Common myeloid progenitor, CD34-positive (primary cell): ENCODE data around the gene RFX6.

Source experiments
- CTCF ChIA-PET: fragments of 350-600 bp; sonication (Branson Sonifier 250); formaldehyde crosslinking; loops from one replicate; lab custom pipeline; 2021; ENCODE audit warnings: antibody characterized with exemption; lab: Charles Lee
- POLR2A ChIA-PET: fragments of 350-600 bp; sonication (Branson Sonifier 250); formaldehyde crosslinking; loops from one replicate; lab custom pipeline; 2021; ENCODE audit warnings: antibody characterized with exemption; lab: Charles Lee
- DNase-seq, 3 donors: peaks; one replicate each; pipeline versions ENCODE4 v3.0.0 to v3.0.0-alpha.2; 2013
- H3K27ac ChIP-seq, 2 experiments: 1 replicate in 1 of 2; 2 replicates in 1 of 2; pipeline ENCODE4 v1.7.0; 2013; ENCODE audit warnings: inconsistent platforms in 2 of 2, low read length in 2 of 2, mild to moderate bottlenecking in 2 of 2, low read depth in 1 of 2, moderate library complexity in 1 of 2; ENCODE audit not compliant: severe bottlenecking in 2 of 2, insufficient read depth in 1 of 2, poor library complexity in 1 of 2
- H3K27me3 ChIP-seq, 5 experiments: replicated peaks in 2 of 5; 1 replicate in 3 of 5; 2 replicates in 2 of 5; pipeline versions ENCODE4 v1.6.1 to v1.7.0; 2013; ENCODE audit warnings: low read length in 4 of 5, mild to moderate bottlenecking in 2 of 5, moderate library complexity in 2 of 5, inconsistent platforms in 1 of 5; ENCODE audit not compliant: insufficient read depth in 5 of 5, control insufficient read depth in 4 of 5
- H3K36me3 ChIP-seq, 4 experiments: 1 replicate in 2 of 4; 2 replicates in 2 of 4; pipeline versions ENCODE4 v1.6.1 to v1.7.0; 2013; ENCODE audit warnings: low read length in 3 of 4, control low read depth in 1 of 4, mild to moderate bottlenecking in 1 of 4; ENCODE audit not compliant: control insufficient read depth in 4 of 4, insufficient read depth in 4 of 4
- H3K4me1 ChIP-seq, 4 experiments: 1 replicate in 3 of 4; 2 replicates in 1 of 4; pipeline versions ENCODE4 v1.6.1 to v1.7.1; 2013; ENCODE audit warnings: low read length in 3 of 4, mild to moderate bottlenecking in 3 of 4, control low read depth in 1 of 4, inconsistent platforms in 1 of 4, moderate library complexity in 1 of 4; ENCODE audit not compliant: control insufficient read depth in 4 of 4, insufficient read depth in 4 of 4; ENCODE audit errors: control extremely low read depth in 1 of 4
- H3K4me3 ChIP-seq, 7 experiments: 1 replicate in 4 of 7; 2 replicates in 3 of 7; pipeline versions ENCODE4 v1.5.1 to v1.7.0; 2013; ENCODE audit warnings: mild to moderate bottlenecking in 7 of 7, low read length in 6 of 7, moderate library complexity in 6 of 7, inconsistent platforms in 2 of 7, low read depth in 2 of 7, control low read depth in 1 of 7; ENCODE audit not compliant: insufficient read depth in 4 of 7, control insufficient read depth in 1 of 7; ENCODE audit errors: extremely low read depth in 1 of 7
- H3K9me3 ChIP-seq, 5 experiments: 1 replicate in 4 of 5; 2 replicates in 1 of 5; pipeline versions ENCODE4 v1.6.1 to v1.7.1; 2013; ENCODE audit warnings: low read length in 4 of 5, mild to moderate bottlenecking in 2 of 5, inconsistent platforms in 1 of 5, low read depth in 1 of 5, moderate library complexity in 1 of 5; ENCODE audit not compliant: control insufficient read depth in 4 of 5, insufficient read depth in 2 of 5; ENCODE audit errors: control extremely low read depth in 1 of 5
- WGBS: methylation state at CpG from one replicate; pipeline ENCODE4 v1.1.5; 2013; ENCODE audit not compliant: insufficient coverage; 5-methylcytosine and 5-hydroxymethylcytosine counted together

RFX6 gene

GRCh38 chr6:116928677-116929076 is 51.6 kb downstream of the RFX6 start:
- CTCF ChIA-PET = no interaction called here
- no peaks in the 10 kb centered on the region for H3K9me3 ChIP-seq
- H3K4me1 ChIP-seq = no peaks in the 10 kb centered on the region
- H3K36me3 ChIP-seq = no peaks in the 10 kb centered on the region
- H3K27me3 ChIP-seq = peaks cover 0 to 4% (median 0%) of the 10 kb centered on the region in 5 experiments
- 97% methylated on average over 5 of the region's 6 CpGs for WGBS
- no peak for DNase-seq
- no peak overlapping the region for H3K27ac ChIP-seq
- no peak overlapping the region for H3K4me3 ChIP-seq
- POLR2A ChIA-PET = no interaction called here

GRCh38 chr6:116929825-116930224 is 52.8 kb downstream of the RFX6 start:
- H3K4me3 ChIP-seq = no peak overlapping the region
- ChIA-PET CTCF (no interaction called here), POLR2A (no interaction called here)
- H3K27me3 ChIP-seq = no peaks in the 10 kb centered on the region
- no peaks in the 10 kb centered on the region for H3K4me1 ChIP-seq
- no peak for DNase-seq
- H3K36me3 ChIP-seq = no peaks in the 10 kb centered on the region
- H3K27ac ChIP-seq = no peak overlapping the region
- H3K9me3 ChIP-seq = no peaks in the 10 kb centered on the region
- WGBS = 88% methylated on average over 1 of the region's 1 CpG

GRCh38 chr6:116931456-116931855 is 54.4 kb downstream of the RFX6 start:
- Histone ChIP-seq H3K4me3 (no peak overlapping the region), H3K27me3 (no peaks in the 10 kb centered on the region), H3K4me1 (no peaks in the 10 kb centered on the region), H3K9me3 (no peaks in the 10 kb centered on the region), H3K36me3 (no peaks in the 10 kb centered on the region), H3K27ac (no peak overlapping the region)
- ChIA-PET CTCF (no interaction called here), POLR2A (no interaction called here)
- no peak for DNase-seq

- no peaks in the 10 kb centered on the region for H3K9me3 ChIP-seq
- no peaks in the 10 kb centered on the region for H3K4me1 ChIP-seq
- POLR2A ChIA-PET = no interaction called here
- H3K4me3 ChIP-seq = no peak overlapping the region
- no peaks in the 10 kb centered on the region for H3K27me3 ChIP-seq
- H3K36me3 ChIP-seq = no peaks in the 10 kb centered on the region
- DNase-seq = no peak
- CTCF ChIA-PET = no interaction called here
- no CpG with 5 or more reads among the region's 1 CpG for WGBS
- no peak overlapping the region for H3K27ac ChIP-seq
These were observed 55.5 kb downstream of the RFX6 start for GRCh38 chr6:116932496-116932895.

- Histone ChIP-seq H3K27ac (no peak overlapping the region), H3K9me3 (no peaks in the 10 kb centered on the region), H3K27me3 (no peaks in the 10 kb centered on the region), H3K36me3 (no peaks in the 10 kb centered on the region), H3K4me1 (no peaks in the 10 kb centered on the region), H3K4me3 (no peak overlapping the region)
- ChIA-PET POLR2A (no interaction called here), CTCF (no interaction called here)
- 42% methylated on average over 2 of the region's 2 CpGs for WGBS
- no peak for DNase-seq
These were observed 56.4 kb downstream of the RFX6 start for GRCh38 chr6:116933485-116933884.

- Histone ChIP-seq H3K4me3 (no peak overlapping the region), H3K36me3 (no peaks in the 10 kb centered on the region), H3K4me1 (no peaks in the 10 kb centered on the region), H3K27me3 (peaks cover 0 to 4% (median 0%) of the 10 kb centered on the region in 5 experiments), H3K9me3 (no peaks in the 10 kb centered on the region), H3K27ac (no peak overlapping the region)
- no peak for DNase-seq
- ChIA-PET POLR2A (no interaction called here), CTCF (no interaction called here)
- 61% methylated on average over 3 of the region's 8 CpGs for WGBS
These were observed 61.3 kb downstream of the RFX6 start for GRCh38 chr6:116938305-116938704.

- Histone ChIP-seq H3K36me3 (no peaks in the 10 kb centered on the region), H3K27me3 (peaks cover 0 to 8% (median 7%) of the 10 kb centered on the region in 5 experiments), H3K4me1 (no peaks in the 10 kb centered on the region), H3K27ac (no peak overlapping the region), H3K9me3 (no peaks in the 10 kb centered on the region), H3K4me3 (no peak overlapping the region)
- WGBS = 47% methylated on average over 4 of the region's 4 CpGs
- POLR2A ChIA-PET = no interaction called here
- CTCF ChIA-PET = no interaction called here
- DNase-seq = no peak
These were observed 64.7 kb downstream of the RFX6 start for GRCh38 chr6:116941727-116942126.
